ENCODE measurements around the gene GALNT9. TPM values are rescaled to one million over a fixed set of nuclear protein-coding genes. Genes with fewer than 3 reads are reported as not detected.

Gene GALNT9
- total RNA-seq, 4 donors from 2014 or later, result 0.13 TPM; not detected in 3

GRCh38 chr12:132210223-132211055, 119.0 kb downstream of the GALNT9 start:
- WGBS, 2 donors, result 72 to 76% methylated on average over 47 to 48 of the region's 48 CpGs
- TF ChIP-seq POLR2A (IDR thresholded peaks at IDR 0.05) (no peak), CTCF (IDR thresholded peaks at IDR 0.05) (no peak)
- no peak for DNase-seq (ENCODE audit: low spot score in 2 of 2)
- no peak overlapping the region for H3K4me3 ChIP-seq (ENCODE audit: low read depth, poor library complexity, severe bottlenecking)
- intact Hi-C loops (cut with DNase I; ENCODE audit: low total_unique reads), result no loop called here

- TF ChIP-seq POLR2A (IDR thresholded peaks at IDR 0.05) (no peak), CTCF (IDR thresholded peaks at IDR 0.05) (no peak)
- H3K4me3 ChIP-seq (ENCODE audit: low read depth, poor library complexity, severe bottlenecking), result no peak overlapping the region
- no peak for DNase-seq (ENCODE audit: low spot score in 2 of 2)
- 56 to 60% methylated on average over 14 of the region's 14 CpGs for WGBS, 2 donors
- intact Hi-C loops (cut with DNase I; ENCODE audit: low total_unique reads), result no loop called here
These were observed 119.7 kb downstream of the GALNT9 start for GRCh38 chr12:132209619-132210222.

- H3K4me3 ChIP-seq (ENCODE audit: low read depth, poor library complexity, severe bottlenecking), result no peak overlapping the region
- TF ChIP-seq CTCF (IDR thresholded peaks at IDR 0.05), result no peak
- no peak for TF ChIP-seq POLR2A (IDR thresholded peaks at IDR 0.05)
- 88 to 92% methylated on average over 12 to 14 of the region's 15 CpGs for WGBS, 2 donors
- no peak for DNase-seq (ENCODE audit: low spot score in 2 of 2)
- intact Hi-C loops (cut with DNase I; ENCODE audit: low total_unique reads), result no loop called here
These were observed 121.1 kb downstream of the GALNT9 start for GRCh38 chr12:132208153-132208823.

GRCh38 chr12:132207083-132207775, 122.2 kb downstream of the GALNT9 start:
- 88 to 89% methylated on average over 29 to 36 of the region's 36 CpGs for WGBS, 2 donors
- intact Hi-C loops (cut with DNase I; ENCODE audit: low total_unique reads), result no loop called here
- DNase-seq (ENCODE audit: low spot score in 2 of 2), result no peak
- TF ChIP-seq POLR2A (IDR thresholded peaks at IDR 0.05) (no peak), CTCF (IDR thresholded peaks at IDR 0.05) (no peak)
- H3K4me3 ChIP-seq (ENCODE audit: low read depth, poor library complexity, severe bottlenecking), result no peak overlapping the region

GRCh38 chr12:132206046-132206434, 123.3 kb downstream of the GALNT9 start:
- H3K4me3 ChIP-seq (ENCODE audit: low read depth, poor library complexity, severe bottlenecking), result no peak overlapping the region
- WGBS, 2 donors, result 24 to 37% methylated on average over 5 to 14 of the region's 14 CpGs
- DNase-seq (ENCODE audit: low spot score in 2 of 2), result no peak
- TF ChIP-seq POLR2A (IDR thresholded peaks at IDR 0.05) (no peak), CTCF (IDR thresholded peaks at IDR 0.05) (no peak)
- intact Hi-C loops (cut with DNase I; ENCODE audit: low total_unique reads), result no loop called here

Data from lower leg skin (tissue), 4 donors.